COLO668 (cell line): ENCODE results near the gene ACOT11.

Source experiments
- DNase-seq: peaks from one replicate; lab custom pipeline; 2025; ENCODE audit not compliant: unreplicated experiment; lab: John Stamatoyannopoulos, UW

The ACOT11 gene

DNA sequence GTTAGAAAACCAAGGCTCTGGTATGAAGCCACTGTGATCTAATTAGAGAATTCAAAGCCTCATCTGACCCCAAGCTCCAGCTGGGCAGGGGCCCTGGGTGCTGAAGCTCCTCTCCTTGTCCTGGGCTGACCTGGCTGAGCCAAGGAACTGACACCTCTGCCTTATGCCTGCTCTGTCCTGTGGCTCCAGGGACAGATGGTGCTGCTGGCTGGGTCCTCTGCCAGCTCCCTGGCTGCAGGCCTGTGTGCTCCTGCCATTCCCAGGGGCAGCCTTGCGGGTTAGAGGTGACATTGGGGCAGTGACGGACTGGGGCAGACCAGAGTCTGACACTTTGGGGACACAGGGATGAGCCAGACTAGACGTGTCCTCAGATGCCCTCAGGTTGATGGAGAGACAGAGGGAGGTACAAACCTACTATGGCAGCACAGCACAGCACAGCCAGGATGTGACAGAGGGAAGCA is 11.8 kb downstream of the ACOT11 start:
- no peak for DNase-seq

DNA sequence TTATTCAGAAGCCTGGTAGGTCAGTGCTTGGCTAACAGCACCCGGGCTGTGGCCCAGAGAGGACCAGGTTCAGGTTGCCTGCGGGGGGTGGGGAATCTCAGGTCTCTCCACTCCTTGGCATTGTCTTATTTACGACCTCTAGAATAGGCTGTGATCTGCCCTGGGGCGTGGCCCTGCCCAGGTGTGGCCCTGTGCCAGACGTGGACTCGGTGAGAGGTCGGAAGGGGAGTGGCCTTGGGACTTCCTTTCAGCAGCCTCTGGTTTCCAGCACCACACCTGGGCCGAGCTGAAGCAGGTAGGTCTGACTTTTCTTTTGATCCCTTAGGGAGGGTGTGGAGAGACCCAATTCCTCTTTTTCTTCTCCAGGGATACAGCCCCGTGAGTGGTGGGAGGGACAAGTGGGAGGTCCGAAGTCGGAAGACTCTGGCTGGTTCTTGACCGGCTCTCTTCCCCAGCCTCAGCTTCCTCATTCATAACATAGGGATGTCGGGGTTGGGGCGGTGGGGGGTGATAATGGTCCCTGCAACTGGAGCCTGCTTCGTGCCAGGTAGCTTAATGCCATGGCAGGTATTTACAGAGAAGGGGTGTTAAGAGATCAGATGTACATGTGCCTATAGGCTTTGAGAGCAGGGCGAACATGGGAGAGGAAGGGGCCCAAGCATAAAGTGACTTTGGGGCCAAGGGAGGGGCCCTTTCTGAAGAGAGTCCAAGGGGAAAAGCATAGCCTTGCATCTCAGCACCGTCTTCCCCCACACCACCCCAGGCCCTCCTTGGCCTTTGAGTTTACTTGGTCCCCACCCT is 16.5 kb downstream of the ACOT11 start:
- peak; percentile 98 for DNase-seq

DNA sequence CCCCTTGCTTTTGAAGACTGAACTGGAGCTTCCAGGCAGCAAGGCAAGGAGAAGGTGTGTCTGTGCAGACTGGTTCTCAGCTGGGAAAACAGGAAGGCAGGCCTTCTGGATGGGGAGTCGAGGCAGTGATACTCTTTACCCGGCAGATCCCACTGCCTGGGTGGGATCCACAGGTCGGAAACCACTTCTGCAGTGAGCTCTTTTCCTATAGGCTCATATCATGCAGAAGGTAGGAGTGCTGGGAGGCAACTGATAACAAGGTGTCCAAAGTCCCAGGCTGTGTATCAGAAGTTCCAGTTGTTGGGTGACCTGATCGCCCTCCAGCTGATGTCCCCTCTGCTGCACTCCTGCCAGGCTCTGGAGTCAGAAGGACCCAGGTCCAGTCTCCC is 17.1 kb downstream of the ACOT11 start:
- DNase-seq: no peak

DNA sequence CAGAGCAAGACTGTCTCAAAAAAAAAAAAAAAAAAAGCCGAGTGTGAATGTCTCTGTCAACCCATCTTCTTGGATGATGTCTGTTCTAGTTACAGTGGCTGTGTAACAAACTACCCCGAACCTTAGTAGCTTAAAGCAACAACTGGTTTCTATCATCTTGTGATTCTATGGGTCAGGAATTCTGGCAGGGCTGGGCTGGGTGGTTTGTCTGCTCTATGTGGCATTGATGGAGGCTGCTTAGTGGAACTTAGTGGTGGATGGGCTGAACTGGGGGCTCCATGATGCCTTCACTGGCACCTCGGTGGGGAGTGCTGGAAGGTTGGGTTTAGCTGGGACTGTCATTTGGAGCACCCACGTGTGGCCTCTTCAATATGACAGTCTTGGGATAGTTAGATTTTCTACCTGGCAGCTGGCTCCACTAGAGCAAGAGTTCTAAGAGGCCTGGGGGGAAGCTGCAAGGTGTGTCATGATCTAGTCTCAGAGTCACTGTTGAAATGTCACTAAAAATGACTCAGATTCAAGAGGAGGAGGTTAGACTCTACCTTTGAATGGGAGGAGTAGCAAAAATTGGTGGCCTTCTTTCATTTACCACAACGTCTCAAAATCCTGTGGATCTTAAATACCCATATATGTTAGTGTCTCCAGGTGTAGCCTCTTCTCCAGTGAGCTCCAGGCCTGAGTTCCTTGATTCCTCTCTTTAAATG is 18.6 kb downstream of the ACOT11 start:
- DNase-seq: no peak

DNA sequence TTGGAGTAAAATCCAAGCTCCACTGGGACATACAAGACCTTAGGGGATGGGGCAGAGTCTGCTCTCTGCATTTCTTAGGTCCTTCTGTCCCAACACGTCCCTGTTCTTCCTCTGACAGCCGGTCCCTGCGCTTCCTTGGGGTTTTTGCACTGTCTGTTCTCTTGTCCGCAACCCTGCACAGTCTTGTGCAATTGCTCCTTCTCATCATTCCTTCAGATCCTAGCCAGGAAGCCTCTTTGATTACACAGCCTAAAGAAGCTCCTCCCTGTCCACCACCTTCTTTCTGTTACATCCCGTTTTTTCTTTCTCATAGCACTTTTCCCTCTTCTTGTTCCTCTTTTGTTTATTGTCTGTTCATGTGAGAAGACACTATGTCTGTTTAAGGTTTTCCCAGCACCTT is 19.9 kb downstream of the ACOT11 start:
- DNase-seq: no peak

DNA sequence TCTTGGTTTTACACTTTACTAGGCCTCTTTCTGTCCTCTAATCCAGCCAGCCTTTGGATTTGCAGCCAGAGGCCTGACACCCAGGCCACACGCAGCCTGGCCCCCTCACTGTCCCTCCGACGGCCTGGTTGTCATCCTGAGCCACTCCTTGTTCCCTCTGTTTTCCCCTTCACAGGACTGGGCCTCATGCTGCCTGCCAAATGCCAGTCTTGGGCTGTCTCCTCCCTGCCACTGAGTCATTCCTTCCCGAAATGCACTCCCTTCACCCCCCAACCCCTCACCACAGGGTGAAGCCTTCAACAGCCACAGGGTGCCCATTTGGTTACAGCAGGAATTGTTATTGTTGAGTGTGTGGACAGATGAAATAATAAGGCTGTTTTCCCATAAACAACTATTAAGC is 21.3 kb downstream of the ACOT11 start:
- no peak for DNase-seq

DNA sequence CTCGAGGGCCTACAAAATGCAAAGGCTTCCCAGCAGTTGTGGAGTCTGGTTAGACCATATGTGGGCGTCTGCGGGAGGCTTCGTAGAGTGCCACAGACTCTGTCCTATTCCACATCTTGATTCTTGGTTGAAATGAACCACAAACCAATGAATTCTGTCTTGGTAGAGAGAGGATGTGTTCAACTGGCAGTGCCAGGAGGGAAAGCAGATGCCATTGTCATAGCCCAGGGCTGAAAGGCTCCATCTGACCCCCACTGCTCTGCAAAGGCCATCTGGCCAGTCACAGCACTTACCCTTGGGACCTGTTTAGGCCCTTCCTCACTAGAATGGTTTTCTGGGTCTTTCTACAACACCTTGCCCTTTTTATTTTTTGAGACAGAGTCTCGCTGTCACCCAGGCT is 22.1 kb downstream of the ACOT11 start:
- DNase-seq: no peak

DNA sequence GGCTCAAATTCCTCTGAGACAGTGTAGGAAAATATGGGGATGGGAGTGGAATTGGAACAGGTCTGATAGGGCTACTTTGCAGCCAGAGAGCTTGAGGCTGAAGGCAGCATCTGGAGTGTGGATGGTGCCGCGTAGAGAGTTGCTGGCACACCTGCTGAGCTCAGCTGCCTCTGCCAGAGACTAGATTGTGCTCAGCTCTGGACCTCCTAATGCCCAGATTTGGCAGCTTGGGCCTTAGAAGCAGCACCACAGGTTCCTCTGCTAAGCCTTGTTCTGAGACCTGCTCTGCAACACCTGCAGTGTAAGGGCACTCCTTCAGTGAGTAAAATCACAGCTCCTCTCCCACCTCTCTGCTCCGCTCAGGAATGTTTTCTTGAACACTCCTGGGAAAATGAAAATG is 23.3 kb downstream of the ACOT11 start:
- peak; percentile 39 for DNase-seq

DNA sequence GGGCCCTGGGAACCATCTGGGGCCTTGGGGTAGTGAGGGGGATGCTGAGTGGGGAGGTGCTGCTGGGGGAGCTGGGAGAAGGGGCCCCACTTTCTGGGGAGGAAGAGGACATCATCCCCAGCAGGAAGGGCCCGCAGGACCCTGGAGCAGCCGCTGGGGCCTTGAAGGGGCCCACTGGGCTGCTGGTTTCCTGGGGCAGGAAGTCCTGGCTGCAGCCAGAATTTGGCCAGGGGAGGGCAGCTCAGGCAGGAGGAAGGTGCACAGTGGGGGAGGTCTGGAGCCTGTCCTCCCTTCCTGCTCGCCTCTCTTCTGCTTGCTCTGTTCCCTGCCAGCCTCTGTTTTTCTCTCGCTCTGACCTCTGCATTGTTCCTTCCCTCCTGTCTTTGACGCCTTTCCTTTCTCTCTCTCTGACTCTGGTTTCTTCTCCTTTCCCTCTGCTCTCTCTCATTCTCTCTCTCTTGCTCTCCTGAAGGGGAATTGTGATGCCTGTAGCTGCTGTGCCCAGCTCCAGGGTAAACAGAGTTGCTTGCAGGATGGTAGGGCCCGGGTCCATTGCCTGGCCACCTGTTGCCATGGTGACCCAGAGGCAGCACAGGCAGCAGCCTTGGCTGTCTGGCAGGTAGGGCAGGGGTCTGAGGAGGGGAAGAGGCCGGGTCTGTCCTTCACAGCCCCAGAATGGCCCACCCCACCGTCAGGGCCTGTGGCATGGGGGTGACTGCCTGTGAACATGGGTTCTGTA is 23.9 kb downstream of the ACOT11 start:
- DNase-seq: no peak

DNA sequence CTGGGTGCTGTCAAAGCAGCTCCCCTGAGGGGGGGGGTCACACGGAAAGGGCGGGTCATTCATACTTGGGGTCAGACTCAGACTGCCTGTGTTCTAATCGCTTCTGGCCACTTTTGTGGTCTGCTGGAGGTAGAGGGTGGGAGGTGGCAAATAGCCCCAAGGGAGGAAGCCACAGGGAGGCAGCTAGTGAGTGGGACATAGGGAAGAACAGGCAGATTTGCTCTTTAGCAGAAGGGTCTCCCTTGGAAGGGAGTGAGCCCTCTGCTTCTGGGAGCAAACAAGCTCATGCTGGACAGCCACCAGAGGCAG is 24.5 kb downstream of the ACOT11 start:
- DNase-seq: no peak

DNA sequence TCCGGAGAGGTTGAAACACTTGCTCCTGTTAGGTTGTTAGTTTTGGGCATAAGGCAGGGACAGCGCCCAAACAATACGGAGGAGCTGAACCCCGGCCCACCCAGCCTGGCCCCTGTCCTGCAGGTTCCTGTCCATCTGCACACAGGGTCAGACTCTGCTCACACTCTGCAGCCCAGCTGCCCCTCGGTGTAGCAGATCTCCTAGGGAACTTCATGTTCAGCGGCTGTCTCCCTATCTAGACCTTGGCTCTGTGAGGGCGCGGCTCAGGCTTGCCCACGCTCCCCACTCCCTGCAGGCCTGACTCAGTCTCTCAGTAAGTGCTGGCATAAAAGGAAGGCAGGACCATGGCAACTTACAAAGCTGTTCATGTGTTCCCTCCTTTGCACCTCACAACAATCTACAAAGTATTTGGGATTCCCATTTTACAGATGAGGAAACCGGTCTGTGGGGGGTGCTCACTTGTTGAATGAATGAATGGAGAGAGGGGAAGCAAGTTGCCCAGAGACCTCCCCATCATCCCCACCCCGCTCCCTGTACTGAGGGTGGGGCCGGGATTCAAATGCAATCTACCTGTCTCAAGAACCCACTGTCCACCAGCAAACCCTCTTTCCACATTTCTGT is 26.2 kb downstream of the ACOT11 start:
- no peak for DNase-seq

DNA sequence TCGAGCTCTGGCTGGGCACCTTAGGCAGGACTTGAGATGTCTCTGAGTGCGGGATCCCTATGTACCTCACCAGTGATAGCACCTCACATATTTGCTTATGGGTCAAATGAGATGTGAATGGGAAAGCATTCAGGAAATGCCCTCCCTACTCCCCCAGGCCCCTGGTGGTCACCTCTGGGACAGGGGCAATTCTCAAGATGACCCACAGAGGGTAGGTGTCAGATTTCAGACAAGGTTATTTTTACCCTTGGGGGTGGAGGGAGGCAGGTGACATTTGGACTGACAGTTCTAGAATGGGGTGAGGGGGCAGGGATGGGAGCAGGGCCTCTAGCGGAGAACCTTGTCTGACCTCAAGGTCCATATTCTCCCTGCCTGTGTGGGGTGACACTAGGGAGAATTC is 27.1 kb downstream of the ACOT11 start:
- DNase-seq: no peak

DNA sequence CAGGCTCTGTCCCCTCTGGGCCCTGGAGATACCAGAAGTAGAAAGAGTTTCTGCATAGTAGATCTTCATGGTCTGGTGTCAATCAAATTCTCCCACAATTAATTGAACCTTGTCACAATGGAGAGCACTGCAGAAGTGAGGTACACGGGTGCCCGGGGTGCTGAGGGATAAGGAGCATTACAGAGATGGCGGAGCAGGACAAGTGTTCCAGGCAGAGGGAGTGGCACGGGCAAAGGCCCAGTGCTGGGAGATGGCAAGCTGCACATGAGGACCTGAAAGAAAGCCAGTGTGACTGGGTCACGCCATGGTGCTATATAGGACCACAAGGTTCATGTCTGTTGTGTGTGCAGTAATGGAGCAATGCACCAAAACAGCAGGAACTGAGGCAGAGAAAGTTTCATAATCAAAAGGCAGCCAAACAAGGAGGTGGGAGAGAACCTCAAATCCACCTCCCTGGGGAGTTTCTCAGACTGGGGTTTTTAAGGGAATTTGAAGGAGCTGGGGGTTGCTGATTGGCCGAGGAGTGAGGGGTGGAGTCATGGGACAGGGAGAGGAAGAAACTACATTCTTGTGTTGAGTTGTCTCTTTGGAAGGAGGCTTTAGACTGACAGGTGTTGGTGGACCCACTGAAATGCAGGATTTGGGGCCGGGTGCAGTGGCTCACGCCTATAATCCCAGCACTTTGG is 27.7 kb downstream of the ACOT11 start:
- no peak for DNase-seq

DNA sequence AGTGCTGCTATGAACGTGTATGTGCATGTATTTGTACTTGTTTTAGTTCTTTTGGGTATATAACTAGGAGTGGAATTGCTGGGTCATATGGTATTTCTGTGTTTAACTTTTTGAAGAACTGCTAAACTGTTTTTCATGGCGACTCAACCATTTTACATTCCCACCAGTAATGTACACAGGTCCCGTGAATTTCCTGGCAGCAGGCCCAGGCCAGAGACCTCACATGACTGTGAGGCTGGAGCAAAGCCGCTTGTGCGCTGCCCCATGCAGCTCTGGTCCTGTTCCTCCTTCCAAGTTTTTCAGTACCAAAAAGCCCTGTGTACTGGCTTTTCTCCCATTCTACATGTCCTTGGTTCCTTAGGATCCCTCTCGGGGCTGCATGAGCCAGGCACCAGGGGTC is 29.6 kb downstream of the ACOT11 start:
- peak; percentile 75 for DNase-seq

DNA sequence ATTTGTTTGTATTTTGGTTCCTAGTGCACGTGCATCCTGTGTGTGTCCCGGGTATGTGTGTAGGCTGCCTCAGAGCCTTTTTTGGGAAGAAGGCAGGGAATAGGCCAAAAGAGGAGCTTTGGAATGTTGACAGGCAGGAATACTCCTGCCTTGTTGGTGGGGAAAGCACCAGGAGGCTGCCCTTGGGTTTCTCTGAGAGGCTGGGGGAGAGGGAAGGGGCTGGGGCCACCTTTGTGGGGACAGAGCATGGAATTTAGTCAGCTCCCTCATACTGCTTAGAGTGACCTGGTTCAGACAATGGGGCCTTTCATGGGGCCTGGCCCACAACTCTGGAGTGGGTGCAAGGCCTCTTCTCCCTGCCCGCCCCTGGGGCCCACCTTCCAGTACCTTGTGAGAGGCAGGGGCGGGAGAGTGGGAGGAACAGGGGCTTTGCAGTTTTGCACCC is 31.3 kb downstream of the ACOT11 start:
- DNase-seq: no peak

DNA sequence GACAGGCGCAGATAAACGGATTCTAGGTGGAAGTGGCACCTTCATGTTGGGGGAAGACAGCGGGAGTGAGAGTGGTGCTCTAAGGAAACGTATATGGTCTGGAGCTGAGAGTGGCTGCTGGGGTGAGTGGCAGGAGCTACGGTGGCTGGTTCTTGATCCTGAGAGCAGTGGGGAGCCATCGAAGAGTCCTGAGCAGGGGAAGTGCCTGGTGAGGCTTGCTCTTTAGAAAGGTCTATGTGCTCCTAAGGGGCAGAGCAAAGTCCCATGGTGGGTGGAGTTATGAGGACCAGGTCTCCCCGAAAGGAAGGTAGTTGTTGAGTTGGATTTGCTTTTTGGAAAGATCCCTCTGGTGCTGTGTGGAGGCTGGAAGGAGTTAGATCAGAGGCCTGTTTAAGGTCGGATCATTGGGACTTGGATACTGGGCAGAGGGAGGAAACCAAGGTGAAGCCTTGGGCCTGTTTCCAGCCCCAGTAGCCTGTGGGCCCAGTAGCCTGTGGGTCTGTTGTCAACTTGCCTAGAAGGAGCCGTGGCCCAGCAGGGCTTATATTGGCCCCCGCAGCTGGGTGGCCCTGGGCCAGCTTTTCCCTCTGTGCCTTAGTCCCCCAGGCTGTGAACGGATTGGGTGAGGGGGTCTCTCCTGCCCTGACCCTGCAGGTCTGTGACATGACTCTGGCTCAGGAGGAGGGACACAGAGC is 33.0 kb downstream of the ACOT11 start:
- no peak for DNase-seq

DNA sequence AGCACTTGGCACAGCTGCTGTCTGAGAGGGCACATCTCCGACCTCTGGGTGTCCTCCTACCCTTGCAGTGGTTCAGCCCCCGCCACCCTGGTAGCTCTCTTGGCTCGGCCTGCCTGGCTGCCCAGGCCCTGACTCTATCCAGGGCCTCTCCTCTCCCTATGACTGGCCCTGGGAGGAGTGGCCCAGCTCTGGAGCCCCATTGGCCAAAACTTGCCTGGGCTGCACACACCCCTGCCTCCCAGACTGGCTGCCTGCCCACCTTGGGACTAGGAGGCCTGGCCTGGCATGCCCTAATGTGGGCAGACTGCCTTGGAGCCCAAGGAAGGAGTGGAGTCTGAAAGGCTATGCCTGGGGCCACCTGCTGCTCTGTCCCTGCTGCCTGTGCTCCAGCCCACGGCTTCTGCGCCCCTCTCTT is 33.6 kb downstream of the ACOT11 start:
- no peak for DNase-seq

DNA sequence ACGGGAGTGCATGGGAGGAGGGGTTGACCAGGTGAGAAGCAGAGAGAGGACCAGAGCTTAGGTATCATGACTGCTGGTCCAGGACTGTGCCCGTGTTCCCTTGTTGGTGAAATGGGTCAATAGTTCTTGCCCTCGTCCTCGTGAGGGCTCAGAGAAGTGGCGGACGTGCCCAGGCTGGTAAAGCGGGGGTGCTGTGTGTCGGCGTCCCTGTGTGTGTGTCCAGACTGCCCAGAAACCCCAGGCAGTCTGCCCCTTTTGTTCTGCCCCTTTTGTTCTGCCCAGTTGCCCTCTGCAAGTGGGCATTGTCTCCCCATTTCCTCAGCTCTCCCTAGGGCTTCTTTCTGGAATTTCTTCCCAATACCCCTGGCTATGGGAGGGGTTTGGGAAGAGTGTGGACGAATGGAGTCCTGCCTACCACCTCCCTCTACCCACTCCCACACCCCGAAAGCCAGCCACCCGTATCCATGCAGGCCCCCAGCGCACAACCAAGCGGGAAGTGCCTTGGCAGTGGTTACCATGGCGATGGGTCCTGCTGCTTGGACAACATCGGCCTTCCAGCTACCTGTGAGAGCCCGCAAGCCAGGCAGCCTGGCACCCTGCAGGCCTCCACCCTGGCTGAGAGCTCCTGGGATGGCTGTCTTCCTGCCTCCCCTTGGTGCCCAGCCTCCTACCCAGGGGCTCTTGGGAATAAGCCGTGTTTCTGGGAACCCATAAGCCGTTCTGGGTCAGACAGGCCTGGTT is 34.7 kb downstream of the ACOT11 start:
- peak; percentile 64 for DNase-seq

DNA sequence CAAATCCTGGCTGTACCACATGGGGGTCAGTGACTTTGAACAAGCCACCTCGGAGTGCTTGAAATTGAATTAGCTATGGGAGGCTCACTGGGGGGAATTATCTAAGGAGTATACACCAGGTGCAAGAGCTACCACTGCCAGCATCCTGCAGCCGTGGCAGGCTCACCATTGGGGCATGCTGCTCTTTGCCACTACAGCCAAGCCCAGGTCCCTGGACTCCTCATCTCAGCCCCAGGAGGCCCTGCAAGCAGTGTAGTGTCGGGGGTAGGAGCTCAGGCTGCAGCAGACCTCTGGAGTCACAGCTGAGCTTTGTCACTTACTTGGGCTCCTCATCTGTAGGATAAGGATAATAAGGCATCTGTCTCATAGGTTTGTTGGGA is 35.3 kb downstream of the ACOT11 start:
- DNase-seq: no peak

DNA sequence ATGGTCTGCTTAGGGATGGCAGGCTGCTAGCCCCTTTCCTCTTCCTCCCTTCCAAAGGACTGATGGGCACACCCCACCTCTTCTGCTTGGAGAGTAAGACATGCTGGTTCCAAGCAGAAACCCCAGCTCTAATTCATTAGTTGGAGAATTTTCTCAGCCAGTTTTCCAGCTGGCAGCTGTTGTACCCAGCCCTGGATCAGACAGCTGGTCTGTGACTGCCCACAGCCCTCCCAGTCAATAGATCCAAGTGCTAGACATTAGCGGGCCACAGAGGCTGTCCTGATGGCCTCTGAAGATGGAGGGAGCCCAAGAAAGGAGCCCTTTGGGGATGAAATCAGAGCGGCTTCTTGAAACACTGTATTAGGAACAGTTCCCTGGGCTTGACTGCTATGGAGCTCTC is 35.8 kb downstream of the ACOT11 start:
- no peak for DNase-seq
